Erythroblast (primary cell): ENCODE data around the gene CLDN10.
"Not testable (repeated sequence)": the region's sequence is repeated elsewhere in the genome, so short reads cannot be mapped to it uniquely, and the experiment has no call there.

Experiments
- DNase-seq, 2 experiments: peaks; one replicate each; lab custom pipeline; 2025; lab: John Stamatoyannopoulos, UW
- GATA1 ChIP-seq: IDR thresholded peaks from 2 replicates; pipeline ENCODE4 v1.6.1; 2011; ENCODE audit warnings: low read depth, mild to moderate bottlenecking, control low read depth, low read length, moderate library complexity
- POLR2A ChIP-seq: IDR thresholded peaks from 2 replicates; pipeline ENCODE4 v1.6.1; 2011; ENCODE audit warnings: mild to moderate bottlenecking, low read length

The CLDN10 gene, protein sequence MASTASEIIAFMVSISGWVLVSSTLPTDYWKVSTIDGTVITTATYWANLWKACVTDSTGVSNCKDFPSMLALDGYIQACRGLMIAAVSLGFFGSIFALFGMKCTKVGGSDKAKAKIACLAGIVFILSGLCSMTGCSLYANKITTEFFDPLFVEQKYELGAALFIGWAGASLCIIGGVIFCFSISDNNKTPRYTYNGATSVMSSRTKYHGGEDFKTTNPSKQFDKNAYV

DNA sequence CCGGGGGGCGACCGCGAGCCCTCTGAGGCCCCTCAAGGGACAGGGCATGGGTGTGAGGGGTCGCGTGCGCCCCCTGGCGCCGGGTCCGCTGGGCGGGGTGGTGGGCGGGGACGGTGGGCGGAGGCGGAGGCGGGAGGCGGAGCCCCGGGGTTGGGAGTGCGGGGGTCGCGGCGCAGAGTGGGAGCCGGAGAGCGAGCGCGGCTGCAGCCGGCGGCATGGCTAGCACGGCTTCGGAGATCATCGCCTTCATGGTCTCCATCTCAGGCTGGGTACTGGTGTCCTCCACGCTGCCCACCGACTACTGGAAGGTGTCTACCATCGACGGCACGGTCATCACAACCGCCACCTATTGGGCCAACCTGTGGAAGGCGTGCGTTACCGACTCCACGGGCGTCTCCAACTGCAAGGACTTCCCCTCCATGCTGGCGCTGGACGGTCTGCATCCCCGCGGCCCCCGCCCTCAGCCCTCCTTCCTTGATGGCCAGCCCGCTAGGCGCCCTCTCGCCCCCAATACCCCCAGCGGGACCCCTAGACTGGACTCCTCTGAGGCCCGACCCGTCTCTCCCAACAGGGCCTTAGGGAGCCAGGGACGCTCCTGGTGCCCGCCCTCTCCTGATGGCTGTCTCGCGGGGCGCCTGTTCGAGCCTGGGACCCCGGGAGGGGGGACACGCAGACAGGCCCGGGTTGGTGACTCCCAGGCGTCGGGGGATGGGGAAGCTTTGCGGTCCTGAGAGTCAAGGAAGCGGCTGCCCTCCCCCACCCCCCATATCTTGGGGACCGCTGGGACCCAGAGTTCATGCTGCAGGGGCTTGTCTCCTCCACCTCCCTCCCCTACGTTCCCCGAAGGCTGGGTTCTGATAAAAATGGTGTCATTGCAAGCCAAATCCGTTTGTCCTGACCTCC is at the start of gene CLDN10:
TSS of gene CLDN10 (plus strand) at position 182 of the 903 bp plus-strand sequence. CDS start at position 216, 34 bp downstream.
- TF ChIP-seq GATA1 (no peak), POLR2A (no peak)
- peak; percentile 25 for DNase-seq

DNA sequence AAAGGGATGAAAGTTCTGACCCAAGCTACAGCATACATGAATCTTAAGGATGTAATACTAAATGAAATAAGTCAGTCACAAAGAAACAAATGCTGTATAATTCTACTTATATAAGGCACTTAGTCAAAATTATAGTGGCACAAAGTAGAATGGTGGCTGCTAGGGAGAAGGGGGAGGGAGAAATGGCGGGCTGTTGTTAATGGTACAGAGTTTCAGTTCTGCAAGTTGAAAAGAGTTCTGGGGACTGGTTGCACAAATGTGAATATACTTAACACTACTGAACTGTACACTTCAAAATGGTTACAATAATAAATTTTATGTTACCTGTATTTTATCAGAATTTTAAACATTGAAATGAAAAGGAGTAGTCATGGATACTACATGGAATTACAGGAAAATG is 48.9 kb upstream of the CLDN10 start:
- TF ChIP-seq POLR2A (no peak), GATA1 (no peak)
- DNase-seq = no peak

DNA sequence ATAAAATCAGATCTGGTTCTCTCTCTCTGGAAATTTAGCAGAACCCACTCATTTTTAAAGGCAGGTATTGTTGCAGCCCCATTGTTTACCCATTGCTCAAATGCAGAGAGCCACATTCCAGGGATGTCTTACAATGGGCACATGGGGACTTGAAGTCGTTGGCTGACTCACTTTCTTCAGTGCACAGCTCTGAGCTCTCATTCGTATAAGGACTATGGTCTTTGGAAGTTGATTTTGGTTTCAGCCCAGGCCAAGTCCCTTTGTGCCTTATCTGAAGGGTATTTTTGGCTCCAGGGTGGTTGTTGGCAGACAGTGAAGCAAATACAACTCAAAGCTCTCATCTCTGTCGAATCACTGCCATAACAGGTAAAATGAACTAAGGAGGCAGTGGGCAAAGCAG is 47.3 kb upstream of the CLDN10 start:
- DNase-seq = no peak
- no peak for TF ChIP-seq POLR2A
- no peak for TF ChIP-seq GATA1

DNA sequence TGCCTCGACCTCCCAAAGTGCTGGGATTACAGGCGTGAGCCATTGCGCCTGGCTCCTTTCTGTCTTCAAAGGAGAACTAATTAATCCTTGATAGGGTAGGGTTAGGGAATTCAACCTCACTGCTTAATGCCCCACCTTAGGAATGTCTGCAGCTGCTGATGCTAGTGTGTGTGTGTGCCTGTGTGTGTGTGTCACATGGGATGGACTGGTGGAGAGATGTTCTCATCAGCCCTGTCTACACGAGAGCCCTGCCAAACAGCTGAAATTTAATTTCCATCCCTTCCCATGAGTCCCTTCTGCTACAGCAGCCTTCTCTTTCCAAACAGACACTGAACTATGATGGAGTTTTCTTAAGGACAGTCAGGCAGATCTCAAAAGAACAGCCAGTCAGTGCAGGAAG is 46.5 kb upstream of the CLDN10 start:
- no peak for TF ChIP-seq GATA1
- TF ChIP-seq POLR2A = no peak

DNA sequence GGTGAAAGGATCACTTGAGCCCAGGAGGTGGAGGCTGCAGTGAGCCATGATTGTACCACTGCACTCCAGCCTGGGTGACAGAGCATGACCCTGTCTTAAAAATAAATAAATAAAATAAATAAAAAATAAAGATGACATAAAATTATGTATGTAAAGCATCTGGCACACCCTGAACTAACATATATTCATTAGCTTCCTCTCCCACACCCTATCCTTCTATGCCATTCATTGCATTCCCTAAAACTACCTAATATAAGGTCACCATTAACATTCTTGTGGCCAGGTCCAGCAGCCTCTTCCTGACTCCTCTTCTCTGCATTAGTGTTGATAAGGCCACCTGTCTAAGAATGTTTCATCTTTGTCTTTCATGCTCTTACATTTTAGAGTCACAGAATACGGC is 44.5 kb upstream of the CLDN10 start:
- no peak for DNase-seq
- TF ChIP-seq POLR2A = no peak
- TF ChIP-seq GATA1 = no peak

More for the DNA sequence above, 46.5 kb upstream of the CLDN10 start:
- no peak for DNase-seq

DNA sequence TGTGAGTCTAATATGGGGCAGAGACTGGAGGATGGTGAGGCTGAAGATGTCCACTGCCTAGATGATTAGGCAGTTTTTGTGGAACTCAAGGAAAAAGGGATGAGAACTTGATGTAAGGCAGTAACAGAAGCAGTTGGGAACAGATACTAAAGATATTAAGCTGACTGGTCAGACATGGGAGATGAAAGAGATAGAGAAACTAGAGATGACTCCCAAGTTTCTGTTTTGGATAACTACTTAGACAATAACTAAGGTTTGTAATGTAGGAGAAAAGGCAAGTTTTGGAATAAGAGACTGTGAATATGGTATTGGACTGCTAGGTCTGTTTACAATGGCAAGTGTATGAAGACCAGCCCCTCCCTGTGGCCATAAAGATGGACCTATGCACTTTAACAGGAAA is 43.5 kb upstream of the CLDN10 start:
- TF ChIP-seq GATA1 (no peak), POLR2A (no peak)

DNA sequence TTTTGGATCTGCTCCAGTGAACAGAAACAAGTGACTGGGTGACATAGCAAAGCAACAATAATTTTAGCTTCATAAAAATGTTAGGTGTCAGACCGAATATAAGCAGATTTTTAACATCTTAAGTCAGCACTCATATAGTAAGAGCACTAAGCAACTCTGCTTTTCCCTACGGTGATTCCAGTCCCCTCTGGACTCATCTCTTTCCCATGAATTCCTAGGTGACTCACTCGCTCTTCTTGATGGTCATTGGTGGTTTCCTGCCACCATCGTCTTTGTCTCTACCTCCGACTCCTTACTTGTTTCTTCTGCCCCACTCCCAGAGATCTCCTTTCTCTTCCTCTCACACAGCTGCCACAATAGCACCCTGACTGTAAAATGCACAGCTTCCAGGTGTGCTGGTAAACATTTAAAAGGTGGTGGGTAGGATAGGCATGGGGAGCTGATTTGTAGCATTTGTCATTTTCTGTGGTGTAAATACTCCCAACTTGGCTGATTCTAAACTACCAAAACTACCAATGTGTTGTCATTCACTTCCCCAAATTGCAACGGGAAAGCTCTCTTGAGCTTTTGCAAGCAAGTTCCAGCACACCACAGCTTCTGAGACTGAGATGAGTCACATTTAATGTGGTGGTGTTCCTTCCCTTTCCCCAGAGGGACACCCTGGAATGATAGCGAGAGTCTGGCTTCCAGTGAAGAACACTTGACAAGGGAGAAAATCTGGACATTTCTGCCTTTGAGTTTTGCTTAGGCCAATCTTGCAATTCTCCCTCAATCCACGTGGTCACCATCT is 42.8 kb upstream of the CLDN10 start:
- no peak for DNase-seq
- TF ChIP-seq GATA1 (no peak), POLR2A (no peak)

More for the DNA sequence above, 43.5 kb upstream of the CLDN10 start:
- no peak for DNase-seq

DNA sequence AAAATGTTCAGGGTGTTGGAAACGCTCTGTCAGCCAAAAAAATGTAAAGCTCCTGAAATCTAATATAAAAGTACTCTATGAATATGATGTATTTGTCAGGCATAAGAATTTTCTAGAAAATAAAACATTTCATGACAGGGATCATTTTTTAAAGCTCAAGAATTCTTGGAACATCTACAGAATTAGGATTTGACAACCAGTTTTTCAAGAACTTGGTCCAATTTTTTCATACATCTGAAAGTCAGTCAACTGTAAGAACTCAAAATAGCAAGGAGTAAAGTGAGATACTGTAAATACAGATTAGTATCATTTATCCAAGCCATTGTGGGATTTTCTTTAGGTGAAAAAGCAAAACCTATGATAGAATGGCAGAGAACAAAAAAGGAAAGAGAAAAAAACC is 41.6 kb upstream of the CLDN10 start:
- no peak for TF ChIP-seq GATA1
- TF ChIP-seq POLR2A = no peak
- no peak for DNase-seq

DNA sequence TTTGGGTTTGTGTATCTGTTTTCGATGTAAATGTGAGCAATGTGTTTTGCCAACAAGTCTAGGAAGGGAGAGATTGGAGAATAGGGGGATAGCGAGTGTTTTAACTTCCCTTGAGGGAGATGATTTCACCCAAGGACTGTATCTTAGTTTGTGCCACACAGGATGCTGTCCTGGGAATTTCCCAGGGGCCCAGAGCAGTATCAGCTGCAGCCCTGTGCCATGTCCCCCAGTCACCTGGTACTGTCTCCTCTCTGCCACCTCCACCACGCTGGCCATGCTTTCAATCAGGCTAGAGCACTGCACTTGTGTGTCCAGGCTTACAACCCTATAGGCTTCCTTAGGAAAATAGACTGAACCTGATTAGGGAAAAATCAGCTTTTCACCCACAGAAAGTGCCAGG is 40.1 kb upstream of the CLDN10 start:
- TF ChIP-seq POLR2A (no peak), GATA1 (no peak)
- no peak for DNase-seq

DNA sequence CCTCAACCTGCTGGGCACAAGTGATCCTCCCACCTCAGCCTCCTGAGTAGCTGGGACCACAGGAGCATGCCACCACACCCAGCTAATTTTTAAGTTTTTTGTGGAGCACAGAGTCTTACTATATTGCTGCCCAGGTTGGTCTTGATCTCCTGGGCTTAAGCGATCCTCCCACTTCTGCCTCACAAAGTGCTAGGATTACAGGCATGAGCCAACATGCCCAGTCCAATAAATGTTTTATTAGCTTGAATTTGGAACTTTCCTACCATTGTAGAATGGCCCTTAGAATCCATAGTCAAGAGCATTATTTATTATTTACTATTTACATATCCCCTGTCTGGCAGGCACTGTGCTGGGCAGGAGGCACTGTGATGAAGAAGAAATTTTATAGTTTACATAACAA is 39.6 kb upstream of the CLDN10 start:
- DNase-seq = no peak
- TF ChIP-seq POLR2A (no peak), GATA1 (no peak)

DNA sequence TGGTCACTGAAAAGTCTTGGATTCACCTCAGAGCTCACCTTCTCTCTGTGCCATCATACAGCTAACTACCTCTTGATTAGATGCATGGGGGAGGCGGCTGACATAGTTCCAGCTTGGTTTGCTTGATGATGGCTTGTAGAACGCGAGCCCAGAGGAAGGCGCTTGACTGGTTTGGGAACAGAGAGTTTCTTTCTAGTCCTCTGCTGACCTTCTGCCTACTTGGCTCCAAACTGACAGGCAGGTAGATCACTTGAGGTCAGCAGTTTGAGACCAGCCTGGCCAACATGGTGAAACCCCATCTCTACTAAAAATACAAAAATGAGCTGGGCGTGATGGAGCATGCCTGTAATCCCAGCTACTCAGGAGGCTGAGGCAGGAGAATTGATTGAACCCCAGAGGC is 36.9 kb upstream of the CLDN10 start:
- DNase-seq = not testable (repeated sequence)

DNA sequence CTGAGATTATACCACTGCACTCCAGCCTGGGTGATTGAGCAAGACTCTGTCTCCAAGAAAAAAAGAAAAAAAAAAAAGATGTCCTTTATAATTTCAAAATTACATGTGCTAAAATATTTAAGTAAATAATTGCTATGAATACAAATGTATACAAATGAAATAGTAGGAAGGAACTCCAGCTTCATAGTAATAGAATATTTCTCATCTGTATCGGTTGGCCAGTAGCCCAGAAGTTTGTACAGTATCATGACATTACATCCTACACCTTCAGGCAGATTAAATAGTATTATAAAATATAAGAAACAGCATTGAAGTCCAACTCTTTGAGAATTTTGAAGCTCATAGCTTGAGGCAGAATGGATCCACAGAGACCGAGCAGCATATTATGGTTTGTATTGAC is 36.5 kb upstream of the CLDN10 start:
- DNase-seq = no peak
- TF ChIP-seq POLR2A (no peak), GATA1 (no peak)

DNA sequence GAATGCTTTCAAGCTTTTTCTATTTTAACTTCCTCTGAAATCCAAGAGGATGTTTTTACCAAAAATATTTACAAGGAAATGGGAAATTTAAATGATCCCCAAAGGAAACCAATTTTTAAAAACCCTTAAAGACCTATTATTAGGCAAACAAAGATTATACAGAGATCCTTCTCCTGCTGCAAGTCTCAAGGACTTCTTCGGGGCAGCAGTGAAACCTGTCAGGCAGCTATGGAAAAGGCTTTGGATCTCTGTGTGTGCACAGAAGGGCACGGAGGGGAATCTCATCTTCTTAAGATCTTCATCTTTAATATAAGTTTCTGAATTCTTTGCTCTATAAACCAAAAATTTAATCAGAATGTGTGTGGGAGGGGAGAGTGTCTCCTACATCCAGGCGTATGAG is 36.0 kb upstream of the CLDN10 start:
- no peak for DNase-seq
- TF ChIP-seq GATA1 = no peak
- no peak for TF ChIP-seq POLR2A

DNA sequence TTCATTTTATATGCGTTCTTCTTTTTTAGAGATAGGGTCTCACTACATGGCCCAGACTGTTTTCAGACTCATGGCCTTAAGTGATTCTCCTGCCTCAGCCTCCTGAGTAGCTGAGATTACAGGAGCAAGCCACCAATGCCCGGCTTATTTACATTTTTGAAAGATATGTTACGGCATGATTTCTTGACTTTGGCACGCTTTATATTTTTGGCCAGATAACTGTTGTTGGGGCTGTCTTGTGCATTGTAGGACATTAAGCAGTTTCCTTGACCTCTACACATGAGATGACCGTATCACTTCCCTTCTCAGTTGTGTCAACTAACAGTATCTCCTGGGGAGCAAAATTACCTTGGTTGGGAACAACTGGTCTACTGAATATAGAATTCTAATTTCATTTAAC is 28.9 kb upstream of the CLDN10 start:
- no peak for TF ChIP-seq POLR2A
- no peak for TF ChIP-seq GATA1
- DNase-seq = no peak
